GM12865 (cell line): ENCODE measurements around the gene CFAP61.
"Not testable (repeated sequence)": the region's sequence is repeated elsewhere in the genome, so short reads cannot be mapped to it uniquely, and the experiment has no call there.

ENCODE experiments used
- DNase-seq: peaks from one replicate; pipeline ENCODE4 v3.0.0; 2010; ENCODE audit warnings: low read depth
- H3K4me3 ChIP-seq: 2 replicates; pipeline ENCODE4 v1.5.1; 2011; ENCODE audit warnings: mild to moderate bottlenecking, low read depth, low read length, control low read depth
- CTCF ChIP-seq: IDR thresholded peaks from 2 replicates; pipeline ENCODE4 v1.5.1; 2011; ENCODE audit warnings: low read length, control low read depth, low read depth, inconsistent platforms; ENCODE audit not compliant: insufficient read depth; ENCODE audit errors: missing control alignments

Gene CFAP61

GRCh38 chr20:20102716-20103258 lies 50.5 kb downstream of the CFAP61 start:
- TF ChIP-seq CTCF = no peak
- no peak overlapping the region for H3K4me3 ChIP-seq
- DNase-seq = no peak

- H3K4me3 ChIP-seq = no peak overlapping the region
- no peak for TF ChIP-seq CTCF
- no peak for DNase-seq
These were observed 51.2 kb downstream of the CFAP61 start for GRCh38 chr20:20103486-20103885.

DNA sequence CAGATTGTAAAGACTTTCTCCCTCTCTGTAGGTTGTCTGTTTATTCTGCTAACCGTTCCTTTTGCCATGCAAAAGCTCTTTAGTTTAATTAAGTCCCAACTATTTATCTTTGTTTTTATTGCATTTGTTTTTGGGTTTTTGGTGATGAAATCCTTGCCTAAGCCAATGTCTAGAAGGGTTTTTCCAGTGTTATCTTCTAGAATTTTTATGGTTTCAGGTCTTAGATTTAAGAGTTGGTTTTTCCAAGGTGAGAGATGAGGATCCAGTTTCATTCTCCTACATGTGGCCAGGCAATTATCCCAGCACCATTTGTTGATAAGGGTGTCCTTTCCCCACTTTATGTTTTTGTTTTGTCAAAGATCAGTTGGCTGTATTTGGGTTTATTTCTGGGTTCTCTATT lies 70.9 kb downstream of the CFAP61 start:
- DNase-seq, H3K4me3 ChIP-seq: not testable (repeated sequence)

- peak; percentile 18 for DNase-seq
- H3K4me3 ChIP-seq = no peak overlapping the region
- peak; percentile 34 for TF ChIP-seq CTCF
These were observed 78.1 kb downstream of the CFAP61 start for GRCh38 chr20:20130399-20130798.

DNA sequence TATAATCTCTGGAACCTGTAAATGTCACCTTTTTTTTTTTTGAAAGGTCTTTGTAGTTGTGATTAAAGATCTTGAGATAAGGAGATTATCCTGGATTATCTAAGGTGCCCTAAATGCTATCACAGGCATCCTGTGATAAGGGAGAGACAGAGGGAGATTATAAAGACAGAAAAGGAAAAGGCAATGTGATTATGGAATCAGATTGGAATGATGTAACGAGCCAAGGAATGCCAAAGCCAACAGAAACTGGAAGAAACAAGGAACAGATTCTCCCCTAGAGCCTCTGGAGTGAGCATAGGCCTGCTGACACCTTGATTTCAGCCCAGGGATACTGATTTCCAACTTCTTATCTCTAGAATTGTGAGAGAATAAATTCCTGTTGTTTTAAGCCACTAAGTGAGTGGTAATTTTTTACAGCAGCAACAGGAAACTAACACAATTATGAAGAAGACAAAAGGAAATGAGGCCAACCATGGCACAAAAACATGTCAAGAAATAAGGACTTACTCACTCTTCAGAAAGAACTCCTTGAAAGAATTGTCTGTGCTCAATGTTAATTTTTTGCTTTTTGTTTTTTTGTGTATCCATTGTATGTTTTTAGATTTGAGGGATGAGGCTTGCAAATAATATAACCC lies 82.7 kb downstream of the CFAP61 start:
- DNase-seq = no peak
- H3K4me3 ChIP-seq = no peak overlapping the region
- TF ChIP-seq CTCF = no peak

GRCh38 chr20:20136313-20136712 lies 84.0 kb downstream of the CFAP61 start:
- DNase-seq = no peak
- TF ChIP-seq CTCF = no peak
- no peak overlapping the region for H3K4me3 ChIP-seq

- no peak for DNase-seq
- TF ChIP-seq CTCF = no peak
- no peak overlapping the region for H3K4me3 ChIP-seq
These were observed 85.5 kb downstream of the CFAP61 start for GRCh38 chr20:20137851-20138250.
